Neural progenitor cell (in vitro differentiated cells): ENCODE measurements around the gene NCS1. TPM values are rescaled to one million over a fixed set of nuclear protein-coding genes. Genes with fewer than 3 reads are reported as not detected.
A peak's percentile ranks its signal among the peaks of the same experiment; 100 is the strongest.

Experiments used
- DNase-seq: peaks from one replicate; pipeline ENCODE4 v3.0.0-alpha.2; 2016; ENCODE audit warnings: low spot score
- H2AFZ ChIP-seq: fragments of 200-600 bp; sonication (generic); replicated peaks from 2 replicates; pipeline ENCODE4 v1.6.1; 2016; ENCODE audit warnings: antibody characterized with exemption
- H3F3A ChIP-seq: fragments of 200-600 bp; sonication (generic); 2 replicates; pipeline ENCODE4 v1.6.1; 2016; ENCODE audit warnings: antibody characterized with exemption, low read depth
- H3K27ac ChIP-seq: fragments of 200-600 bp; sonication (generic); 2 replicates; pipeline ENCODE4 v1.5.1; 2016; ENCODE audit warnings: mild to moderate bottlenecking
- H3K27me3 ChIP-seq: fragments of 200-600 bp; sonication (generic); 2 replicates; pipeline ENCODE4 v1.6.1; 2016; ENCODE audit warnings: mild to moderate bottlenecking, moderate library complexity
- H3K36me3 ChIP-seq: fragments of 200-600 bp; sonication (generic); 2 replicates; pipeline ENCODE4 v1.5.1; 2016
- H3K4me1 ChIP-seq: fragments of 200-600 bp; sonication (generic); 2 replicates; pipeline ENCODE4 v1.6.1; 2016; ENCODE audit warnings: mixed run types
- H3K4me2 ChIP-seq: fragments of 200-600 bp; sonication (generic); 2 replicates; pipeline ENCODE4 v1.6.1; 2016
- H3K4me3 ChIP-seq: fragments of 200-600 bp; sonication (generic); 2 replicates; pipeline ENCODE4 v1.5.1; 2016
- H3K79me2 ChIP-seq: fragments of 200-600 bp; sonication (generic); 2 replicates; pipeline ENCODE4 v1.6.1; 2016; ENCODE audit warnings: low read depth
- H3K9ac ChIP-seq: fragments of 200-600 bp; sonication (generic); 2 replicates; pipeline ENCODE4 v1.6.1; 2016
- H3K9me3 ChIP-seq: fragments of 200-600 bp; sonication (generic); 2 replicates; pipeline ENCODE4 v1.5.1; 2016; ENCODE audit warnings: low read depth
- H4K20me1 ChIP-seq: fragments of 200-600 bp; sonication (generic); 2 replicates; pipeline ENCODE4 v1.6.1; 2016; ENCODE audit warnings: low read depth
- H3K27ac Mint-ChIP-seq: 3 replicates; pipeline ENCODE4 v1.8.0; 2021; ENCODE audit warnings: mixed read lengths
- H3K27me3 Mint-ChIP-seq: 2 replicates; pipeline ENCODE4 v1.8.0; 2022; ENCODE audit warnings: low read depth, mild to moderate bottlenecking, inconsistent platforms, moderate library complexity, mixed read lengths; ENCODE audit not compliant: insufficient read depth
- H3K36me3 Mint-ChIP-seq: 3 replicates; pipeline ENCODE4 v1.8.0; 2021; ENCODE audit warnings: mixed read lengths
- H3K4me1 Mint-ChIP-seq: 3 replicates; pipeline ENCODE4 v1.8.0; 2021; ENCODE audit warnings: mixed read lengths
- H3K4me3 Mint-ChIP-seq: 3 replicates; pipeline ENCODE4 v1.8.0; 2021; ENCODE audit warnings: mild to moderate bottlenecking, moderate library complexity, mixed read lengths
- H3K9me3 Mint-ChIP-seq: 3 replicates; pipeline ENCODE4 v1.8.0; 2020; ENCODE audit warnings: mixed read lengths
- CTCF ChIP-seq: fragments of 200-600 bp; sonication (generic); IDR thresholded peaks from 2 replicates; pipeline ENCODE4 v1.5.1; 2017; ENCODE audit warnings: antibody characterized with exemption, mild to moderate bottlenecking
- EZH2 ChIP-seq: fragments of 200-600 bp; sonication (generic); IDR thresholded peaks from 2 replicates; pipeline ENCODE4 v1.6.1; 2017; ENCODE audit warnings: antibody characterized with exemption, mild to moderate bottlenecking, moderate library complexity
- EZH2phosphoT487 ChIP-seq: fragments of 200-600 bp; sonication (generic); IDR thresholded peaks from 2 replicates; pipeline ENCODE4 v1.6.1; 2017; ENCODE audit warnings: antibody characterized with exemption
- total RNA-seq: library from RNA; depleted of rRNA; stranded (reverse); fragments of >200 nt; gene quantifications from 2 replicates; pipeline ENCODE4 v1.2.3, GENCODE V29; 2015; ENCODE audit warnings: low replicate concordance

NCS1 gene
- total RNA-seq, 1 donor from 2014 or later, result 16.0 TPM

GRCh38 chr9:130126721-130127433 is 45.3 kb upstream of the NCS1 start:
- Mint-ChIP-seq H3K27me3 (no peaks in the 10 kb centered on the region), H3K27ac (no peak overlapping the region), H3K4me3 (no peak overlapping the region), H3K36me3 (peaks cover 33% of the 10 kb centered on the region), H3K9me3 (no peaks in the 10 kb centered on the region), H3K4me1 (peaks cover 45% of the 10 kb centered on the region)
- Histone ChIP-seq H3K9me3 (no peaks in the 10 kb centered on the region), H3K4me1 (peaks cover 12% of the 10 kb centered on the region), H4K20me1 (no peaks in the 10 kb centered on the region), H3F3A (peaks cover 8% of the 10 kb centered on the region), H3K27me3 (no peaks in the 10 kb centered on the region), H2AFZ (no peak overlapping the region), H3K79me2 (no peaks in the 10 kb centered on the region), H3K36me3 (no peaks in the 10 kb centered on the region), H3K4me2 (no peak overlapping the region), H3K9ac (no peak overlapping the region), H3K27ac (no peak overlapping the region), H3K4me3 (no peak overlapping the region)
- TF ChIP-seq EZH2, result no peak
- TF ChIP-seq EZH2phosphoT487, result no peak
- no peak for TF ChIP-seq CTCF
- DNase-seq, result no peak

GRCh38 chr9:130128251-130128650 is 44.0 kb upstream of the NCS1 start:
- H2AFZ ChIP-seq, result no peak overlapping the region
- H3K36me3 Mint-ChIP-seq, result peaks cover 35% of the 10 kb centered on the region
- no peaks in the 10 kb centered on the region for H3K36me3 ChIP-seq
- H3K9ac ChIP-seq, result no peak overlapping the region
- TF ChIP-seq EZH2phosphoT487, result no peak
- DNase-seq, result no peak
- H3K79me2 ChIP-seq, result no peaks in the 10 kb centered on the region
- H3K27me3 Mint-ChIP-seq, result peaks cover 5% of the 10 kb centered on the region
- peaks cover 8% of the 10 kb centered on the region for H3F3A ChIP-seq
- H3K9me3 ChIP-seq, result no peaks in the 10 kb centered on the region
- no peaks in the 10 kb centered on the region for H3K27me3 ChIP-seq
- H3K4me2 ChIP-seq, result no peak overlapping the region
- peak overlapping the region; percentile 64 for H3K27ac Mint-ChIP-seq
- H4K20me1 ChIP-seq, result no peaks in the 10 kb centered on the region
- H3K4me3 ChIP-seq, result no peak overlapping the region
- peaks cover 49% of the 10 kb centered on the region for H3K4me1 Mint-ChIP-seq
- no peaks in the 10 kb centered on the region for H3K9me3 Mint-ChIP-seq
- H3K4me3 Mint-ChIP-seq, result no peak overlapping the region
- no peak overlapping the region for H3K27ac ChIP-seq
- H3K4me1 ChIP-seq, result peaks cover 12% of the 10 kb centered on the region

DNA sequence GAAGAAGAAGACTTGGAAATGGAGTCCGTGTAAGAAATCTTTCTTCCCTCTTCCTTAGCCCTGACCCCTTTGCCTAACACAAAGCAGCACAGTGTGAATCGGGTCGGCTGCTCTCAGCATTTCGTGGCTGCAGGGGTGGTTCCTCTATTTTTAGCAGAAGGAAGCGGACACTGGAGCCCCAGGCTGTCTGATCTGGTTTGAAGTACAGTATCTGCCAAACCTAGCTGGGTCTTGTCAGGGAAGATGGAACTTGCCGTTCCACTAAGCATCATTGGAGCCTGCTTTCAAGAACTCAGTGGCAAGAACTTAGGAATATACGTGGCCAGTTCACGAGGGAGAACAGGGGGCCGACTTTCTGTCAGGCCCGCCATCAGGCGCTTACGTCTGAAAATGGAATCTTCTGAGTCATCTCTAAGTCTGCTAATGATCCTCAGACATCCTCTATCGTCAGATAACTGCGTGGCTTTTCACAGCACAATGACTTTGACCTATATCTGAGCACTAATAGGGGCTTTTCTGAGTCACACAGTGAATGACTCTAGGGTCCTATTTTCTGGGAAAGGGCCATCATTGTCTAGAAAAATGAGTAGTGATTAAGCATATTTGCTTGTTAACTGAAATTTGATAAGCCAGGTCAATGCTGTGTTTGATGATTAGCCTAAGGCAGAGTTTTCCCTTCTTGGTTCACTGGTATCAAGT is 43.3 kb upstream of the NCS1 start:
- Mint-ChIP-seq H3K9me3 (no peaks in the 10 kb centered on the region), H3K27ac (peak overlapping the region; percentile 93), H3K36me3 (peaks cover 33% of the 10 kb centered on the region), H3K27me3 (peaks cover 5% of the 10 kb centered on the region), H3K4me3 (no peak overlapping the region), H3K4me1 (peaks cover 50% of the 10 kb centered on the region)
- H3K79me2 ChIP-seq, result no peaks in the 10 kb centered on the region
- peaks cover 8% of the 10 kb centered on the region for H3K4me1 ChIP-seq
- H3K9me3 ChIP-seq, result no peaks in the 10 kb centered on the region
- H3K4me3 ChIP-seq, result no peak overlapping the region
- H3K27me3 ChIP-seq, result no peaks in the 10 kb centered on the region
- H3K27ac ChIP-seq, result no peak overlapping the region
- no peak overlapping the region for H3K4me2 ChIP-seq
- H3K36me3 ChIP-seq, result no peaks in the 10 kb centered on the region
- no peak for DNase-seq
- no peaks in the 10 kb centered on the region for H4K20me1 ChIP-seq
- no peak for TF ChIP-seq EZH2
- no peak for TF ChIP-seq EZH2phosphoT487
- TF ChIP-seq CTCF, result no peak
- H3K9ac ChIP-seq, result no peak overlapping the region
- H2AFZ ChIP-seq, result no peak overlapping the region
- H3F3A ChIP-seq, result peaks cover 4% of the 10 kb centered on the region
